IMR-90 (cell line): Measurements from ENCODE around the gene DEFB129. TPM values are rescaled to one million over a fixed set of nuclear protein-coding genes. Genes with fewer than 3 reads are reported as not detected.

Source experiments
- ATAC-seq: fragments of 200-7000 bp; cut with Tn5 transposase; 2 replicates; pipeline ENCODE4 v1.9.1; 2020; ENCODE audit warnings: low read depth, mild to moderate bottlenecking, moderate library complexity
- BruUV-seq: library from RNA; stranded (reverse); fragments of 400-500 nt; replicated peaks from 2 replicates; lab custom pipeline; 2021; lab: Mats Ljungman, UMichigan
- CTCF ChIA-PET: fragments of 300-600 bp; formaldehyde crosslinking; extraction: SDS; loops from one replicate; lab custom pipeline; 2021; ENCODE audit warnings: antibody characterized with exemption; lab: Yijun Ruan, JAX
- POLR2A ChIA-PET: fragments of 300-600 bp; sonication (Branson Sonifier 250); formaldehyde crosslinking; loops from one replicate; lab custom pipeline; 2022; ENCODE audit warnings: antibody characterized with exemption; ENCODE audit not compliant: unreplicated experiment; lab: Charles Lee
- DNase-seq: peaks from one replicate; pipeline ENCODE4 v3.0.0; 2013
- H2AFZ ChIP-seq: replicated peaks from 2 replicates; pipeline ENCODE3; 2013; ENCODE audit warnings: low read length, mild to moderate bottlenecking; ENCODE audit not compliant: poor library complexity
- H2AK5ac ChIP-seq: 2 replicates; pipeline ENCODE4 v1.6.1; 2013; ENCODE audit warnings: low read depth, low read length, inconsistent platforms
- H2AK9ac ChIP-seq: replicated peaks from 2 replicates; pipeline ENCODE3; 2013; ENCODE audit warnings: mild to moderate bottlenecking, low read depth, low read length, moderate library complexity; ENCODE audit not compliant: poor library complexity
- H2BK120ac ChIP-seq: 2 replicates; pipeline ENCODE4 v1.6.1; 2013; ENCODE audit warnings: low read depth, low read length, inconsistent platforms
- H2BK15ac ChIP-seq: 3 replicates; pipeline ENCODE4 v1.6.1; 2013; ENCODE audit warnings: low read depth, low read length, inconsistent platforms
- H2BK20ac ChIP-seq: 2 replicates; pipeline ENCODE4 v1.6.1; 2013; ENCODE audit warnings: low read depth, mild to moderate bottlenecking, inconsistent platforms, low read length, moderate library complexity
- H2BK5ac ChIP-seq: 2 replicates; pipeline ENCODE4 v1.6.1; 2013; ENCODE audit warnings: mild to moderate bottlenecking, low read depth, low read length, inconsistent platforms; ENCODE audit not compliant: poor library complexity, severe bottlenecking
- H3K14ac ChIP-seq: replicated peaks from 2 replicates; pipeline ENCODE4 v1.6.1; 2013; ENCODE audit warnings: low read depth, low read length, inconsistent platforms
- H3K18ac ChIP-seq: 2 replicates; pipeline ENCODE4 v1.6.1; 2013; ENCODE audit warnings: low read depth, low read length, control low read depth
- H3K23ac ChIP-seq: 2 replicates; pipeline ENCODE4 v1.6.1; 2013; ENCODE audit warnings: low read depth, low read length, inconsistent platforms
- H3K27ac ChIP-seq: 2 replicates; pipeline ENCODE4 v1.5.1; 2013; ENCODE audit warnings: mild to moderate bottlenecking, control low read depth, low read length; ENCODE audit not compliant: insufficient read depth
- H3K27me3 ChIP-seq: 2 replicates; pipeline ENCODE4 v1.6.1; 2013; ENCODE audit warnings: low read length; ENCODE audit not compliant: control insufficient read depth, insufficient read depth
- H3K36me3 ChIP-seq: 2 replicates; pipeline ENCODE4 v1.6.1; 2013; ENCODE audit warnings: low read length, mixed read lengths; ENCODE audit not compliant: control insufficient read depth, insufficient read depth
- H3K4ac ChIP-seq: 2 replicates; pipeline ENCODE4 v1.6.1; 2013; ENCODE audit warnings: low read depth, low read length, inconsistent platforms
- H3K4me1 ChIP-seq: 2 replicates; pipeline ENCODE4 v1.6.1; 2013; ENCODE audit warnings: low read length, mixed read lengths; ENCODE audit not compliant: control insufficient read depth, insufficient read depth
- H3K4me2 ChIP-seq: 2 replicates; pipeline ENCODE4 v1.6.1; 2013; ENCODE audit warnings: low read depth, mild to moderate bottlenecking, control low read depth, low read length, moderate library complexity
- H3K4me3 ChIP-seq: 2 replicates; pipeline ENCODE4 v1.5.1; 2013; ENCODE audit warnings: low read depth, mild to moderate bottlenecking, control low read depth, low read length, moderate library complexity; ENCODE audit not compliant: insufficient read depth
- H3K56ac ChIP-seq: 2 replicates; pipeline ENCODE4 v1.6.1; 2013; ENCODE audit warnings: low read length, inconsistent platforms; ENCODE audit not compliant: insufficient read depth; ENCODE audit errors: extremely low read depth
- H3K79me1 ChIP-seq, 2 experiments: 2 replicates each; pipeline ENCODE4 v1.6.1; 2013; ENCODE audit warnings: low read length in 2 of 2, inconsistent platforms in 1 of 2, low read depth in 1 of 2
- H3K9ac ChIP-seq: 2 replicates; pipeline ENCODE4 v1.6.1; 2013; ENCODE audit warnings: low read depth, low read length, control low read depth
- H3K9me1 ChIP-seq: 2 replicates; pipeline ENCODE4 v1.6.1; 2013; ENCODE audit warnings: low read length, inconsistent platforms; ENCODE audit not compliant: insufficient read depth
- H3K9me3 ChIP-seq: 2 replicates; pipeline ENCODE4 v1.6.1; 2013; ENCODE audit warnings: low read length; ENCODE audit not compliant: control insufficient read depth, insufficient read depth
- H4K20me1 ChIP-seq: 2 replicates; pipeline ENCODE4 v1.6.1; 2013; ENCODE audit warnings: low read length, inconsistent platforms; ENCODE audit not compliant: insufficient read depth
- H4K5ac ChIP-seq: 2 replicates; pipeline ENCODE4 v1.6.1; 2013; ENCODE audit warnings: mild to moderate bottlenecking, low read depth, low read length, control low read depth
- H4K8ac ChIP-seq, 2 experiments: 2 replicates each; pipeline ENCODE4 v1.6.1; 2013; ENCODE audit warnings: low read depth in 2 of 2, low read length in 2 of 2, control low read depth in 1 of 2, inconsistent platforms in 1 of 2
- H4K91ac ChIP-seq: 2 replicates; pipeline ENCODE4 v1.6.1; 2013; ENCODE audit warnings: low read depth, low read length, inconsistent platforms; ENCODE audit not compliant: insufficient read depth
- BHLHE40 ChIP-seq: fragments of 150-350 bp; IDR thresholded peaks from 2 replicates; pipeline ENCODE4 v1.6.1; 2016; ENCODE audit warnings: mild to moderate bottlenecking, low read depth, low read length
- CHD1 ChIP-seq: IDR thresholded peaks from 2 replicates; pipeline ENCODE4 v1.6.1; 2012; ENCODE audit warnings: low read depth, low read length, improper control_type of control experiment
- MAFK ChIP-seq: IDR thresholded peaks from 2 replicates; pipeline ENCODE4 v1.6.1; 2012; ENCODE audit warnings: low read depth, low read length, improper control_type of control experiment
- MAZ ChIP-seq: IDR thresholded peaks from 2 replicates; pipeline ENCODE4 v1.6.1; 2012; ENCODE audit warnings: low read depth, mild to moderate bottlenecking, low read length, improper control_type of control experiment, moderate library complexity, borderline replicate concordance
- MXI1 ChIP-seq: IDR thresholded peaks from 2 replicates; pipeline ENCODE4 v1.6.1; 2012; ENCODE audit warnings: low read depth, mild to moderate bottlenecking, low read length, moderate library complexity, borderline replicate concordance
- RCOR1 ChIP-seq: IDR thresholded peaks from 2 replicates; pipeline ENCODE4 v1.6.1; 2012; ENCODE audit warnings: mild to moderate bottlenecking, low read length, improper control_type of control experiment; ENCODE audit not compliant: insufficient replicate concordance
- WGBS, 2 experiments: methylation state at CpG; one replicate each; pipeline versions ENCODE4 v1.1.5 to v1.1.7; 2013; ENCODE audit warnings: missing lambda C conversion rate in 2 of 2; ENCODE audit not compliant: insufficient read length in 1 of 2; ENCODE audit errors: extremely low coverage in 2 of 2; 5-methylcytosine and 5-hydroxymethylcytosine counted together
- dilution Hi-C: fragments of 300-500 bp; cut with HindIII; formaldehyde crosslinking; loops from one replicate; pipeline ENCODE4 v1.14.3; 2018; ENCODE audit warnings: low sequenced_read_pairs; ENCODE audit not compliant: unreplicated experiment
- in situ Hi-C: fragments of 300-500 bp; cut with MboI; formaldehyde crosslinking; loops from 3 replicates; pipeline ENCODE4 v1.14.3; 2019; ENCODE audit warnings: low sequenced_read_pairs, inconsistent platforms, mixed read lengths
- intact Hi-C: fragments of 100-400 bp; cut with micrococcal nuclease; formaldehyde crosslinking; loops from 2 replicates; pipeline ENCODE4 v1.10.0; 2022
- polyA plus RNA-seq, 3 experiments: library from polyadenylated mRNA; depleted of rRNA; stranded (reverse); fragments of >200 nt; gene quantifications; 2 replicates each; pipeline ENCODE4 v1.2.3, GENCODE V29; 2012; ENCODE audit warnings: low replicate concordance in 1 of 3
- total RNA-seq: library from RNA; depleted of rRNA; stranded (reverse); fragments of >200 nt; gene quantifications from 2 replicates; pipeline ENCODE4 v1.2.3, GENCODE V29; 2012
- TF ChIP-seq, protein P1 (sequence below): fragments of 150-350 bp; IDR thresholded peaks from 2 replicates; pipeline ENCODE4 v1.6.1; 2017; ENCODE audit warnings: mild to moderate bottlenecking, antibody characterized with exemption, low read length, low read depth
- TF ChIP-seq, protein P2 (sequence below): fragments of 150-350 bp; IDR thresholded peaks from 2 replicates; pipeline ENCODE4 v1.6.1; 2016; ENCODE audit warnings: low read depth, mild to moderate bottlenecking, low read length, moderate library complexity, borderline replicate concordance

DEFB129 gene
- total and polyA plus RNA-seq, 2 of the 4 experiments (the other 2 are of a cell fraction), result not detected

DNA sequence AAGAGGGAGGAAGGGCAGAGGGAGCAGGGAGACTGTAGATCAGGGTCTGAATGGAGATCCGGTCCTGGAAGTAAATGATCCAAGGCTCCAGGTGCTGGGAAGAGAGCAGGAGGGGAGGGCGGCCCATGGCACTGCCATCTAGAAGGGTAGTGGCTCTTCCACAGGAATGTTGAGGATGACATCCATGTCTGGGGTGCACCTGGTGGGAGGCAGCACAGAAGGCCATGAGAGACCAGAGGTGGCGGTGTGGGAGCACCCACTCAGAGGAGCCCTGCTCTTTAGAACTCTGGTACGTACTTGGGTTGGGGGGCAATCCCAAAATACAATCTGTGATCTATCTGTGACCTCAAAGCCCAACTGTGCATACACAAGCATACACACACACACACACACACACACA lies 44.0 kb downstream of the DEFB129 start:
- no peak overlapping the region for H2BK15ac ChIP-seq
- no peak overlapping the region for H3K23ac ChIP-seq
- no peak overlapping the region for H3K4ac ChIP-seq
- DNase-seq, result no peak
- WGBS, 2 experiments, result 93% methylated on average over 3 of the region's 4 CpGs; no CpG with 5 or more reads in 1 of the 2 experiments
- no peaks in the 10 kb centered on the region for H4K20me1 ChIP-seq
- no peaks in the 10 kb centered on the region for H3K4me1 ChIP-seq
- no TSS peak for BruUV-seq
- no peak overlapping the region for H2BK5ac ChIP-seq
- H3K18ac ChIP-seq, result no peak overlapping the region
- H2BK120ac ChIP-seq, result no peak overlapping the region
- ChIA-PET POLR2A (no interaction called here), CTCF (no interaction called here)
- no peak overlapping the region for H4K8ac ChIP-seq
- no peaks in the 10 kb centered on the region; the same call in 1 of the 2 replicates for H3K9me1 ChIP-seq
- H3K36me3 ChIP-seq, result peaks cover 8% of the 10 kb centered on the region
- H3K27me3 ChIP-seq, result no peaks in the 10 kb centered on the region
- H2AK9ac ChIP-seq, result no peak overlapping the region
- H3K79me1 ChIP-seq, result no peaks in the 10 kb centered on the region
- H3K4me2 ChIP-seq, result no peak overlapping the region
- dilution Hi-C loops (no loop called here), intact Hi-C loops (no loop called here), in situ Hi-C loops (no loop called here)
- H2AK5ac ChIP-seq, result no peak overlapping the region
- no peak overlapping the region for H3K56ac ChIP-seq
- no peak overlapping the region for H4K5ac ChIP-seq
- H4K91ac ChIP-seq, result no peak overlapping the region
- ATAC-seq, result no peak
- no peak overlapping the region for H2AFZ ChIP-seq
- no peak overlapping the region for H3K14ac ChIP-seq
- TF ChIP-seq MAZ (no peak), BHLHE40 (no peak), MXI1 (no peak), CHD1 (no peak), MAFK (no peak), RCOR1 (no peak)
- TF ChIP-seq, protein P1, sequence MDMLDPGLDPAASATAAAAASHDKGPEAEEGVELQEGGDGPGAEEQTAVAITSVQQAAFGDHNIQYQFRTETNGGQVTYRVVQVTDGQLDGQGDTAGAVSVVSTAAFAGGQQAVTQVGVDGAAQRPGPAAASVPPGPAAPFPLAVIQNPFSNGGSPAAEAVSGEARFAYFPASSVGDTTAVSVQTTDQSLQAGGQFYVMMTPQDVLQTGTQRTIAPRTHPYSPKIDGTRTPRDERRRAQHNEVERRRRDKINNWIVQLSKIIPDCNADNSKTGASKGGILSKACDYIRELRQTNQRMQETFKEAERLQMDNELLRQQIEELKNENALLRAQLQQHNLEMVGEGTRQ, result no peak
- TF ChIP-seq, protein P2, sequence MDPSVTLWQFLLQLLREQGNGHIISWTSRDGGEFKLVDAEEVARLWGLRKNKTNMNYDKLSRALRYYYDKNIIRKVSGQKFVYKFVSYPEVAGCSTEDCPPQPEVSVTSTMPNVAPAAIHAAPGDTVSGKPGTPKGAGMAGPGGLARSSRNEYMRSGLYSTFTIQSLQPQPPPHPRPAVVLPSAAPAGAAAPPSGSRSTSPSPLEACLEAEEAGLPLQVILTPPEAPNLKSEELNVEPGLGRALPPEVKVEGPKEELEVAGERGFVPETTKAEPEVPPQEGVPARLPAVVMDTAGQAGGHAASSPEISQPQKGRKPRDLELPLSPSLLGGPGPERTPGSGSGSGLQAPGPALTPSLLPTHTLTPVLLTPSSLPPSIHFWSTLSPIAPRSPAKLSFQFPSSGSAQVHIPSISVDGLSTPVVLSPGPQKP, result no peak
- H2BK20ac ChIP-seq, result no peak overlapping the region
- H3K27ac ChIP-seq, result no peak overlapping the region
- no peak overlapping the region for H3K4me3 ChIP-seq
- no peak overlapping the region for H3K9ac ChIP-seq
- H3K9me3 ChIP-seq, result no peaks in the 10 kb centered on the region
